Activated CD4-positive, alpha-beta T cell treated with anti-CD3 and anti-CD28 coated beads for 36 hours (primary cell): Measurements from ENCODE around the gene GRIN3A. TPM values are rescaled to one million over a fixed set of nuclear protein-coding genes. Genes with fewer than 3 reads are reported as not detected.
A peak's percentile ranks its signal among the peaks of the same experiment; 100 is the strongest.
"Not testable (repeated sequence)": the region's sequence is repeated elsewhere in the genome, so short reads cannot be mapped to it uniquely, and the experiment has no call there.

ENCODE experiments used
- ATAC-seq: fragments of 200-7000 bp; cut with Tn5 transposase; one replicate; pipeline ENCODE4 v1.10.0; 2021; ENCODE audit warnings: mild to moderate bottlenecking, moderate library complexity
- CTCF ChIA-PET: fragments of 350-600 bp; sonication (Branson Sonifier 250); formaldehyde crosslinking; loops from one replicate; lab custom pipeline; 2021; ENCODE audit warnings: antibody characterized with exemption; lab: Charles Lee
- POLR2A ChIA-PET: fragments of 350-600 bp; sonication (Branson Sonifier 250); formaldehyde crosslinking; loops from one replicate; lab custom pipeline; 2021; ENCODE audit warnings: antibody characterized with exemption, inconsistent platforms; lab: Charles Lee
- DNase-seq: peaks from one replicate; pipeline ENCODE4 v3.0.0-alpha.2; 2020
- H3K27ac Mint-ChIP-seq: one replicate; pipeline ENCODE4 v1.8.0; 2021; ENCODE audit warnings: mixed read lengths
- H3K27me3 Mint-ChIP-seq: one replicate; pipeline ENCODE4 v1.8.0; 2021; ENCODE audit warnings: mixed read lengths
- H3K36me3 Mint-ChIP-seq: one replicate; pipeline ENCODE4 v1.8.0; 2021; ENCODE audit warnings: low read depth, mixed read lengths
- H3K4me1 Mint-ChIP-seq: one replicate; pipeline ENCODE4 v1.8.0; 2021; ENCODE audit warnings: mixed read lengths
- H3K4me3 Mint-ChIP-seq: one replicate; pipeline ENCODE4 v1.8.0; 2021; ENCODE audit warnings: mild to moderate bottlenecking, moderate library complexity, mixed read lengths
- H3K9me3 Mint-ChIP-seq: one replicate; pipeline ENCODE4 v1.8.0; 2021; ENCODE audit warnings: low read depth, mixed read lengths
- intact Hi-C, 2 experiments: fragments of 100-400 bp; cut with DNase I in 1 of 2; cut with micrococcal nuclease in 1 of 2; formaldehyde crosslinking; loops; one replicate each; pipeline versions ENCODE4 v1.14.2 to v1.15.1; 2022 to 2024; cut with DNase I, micrococcal nuclease
- total RNA-seq, 2 experiments: library from RNA; stranded (reverse); gene quantifications; one replicate each; pipeline ENCODE4 v1.2.3, GENCODE V29; 2021

Gene GRIN3A
- total RNA-seq, 2 experiments from 2014 or later, result not detected

DNA sequence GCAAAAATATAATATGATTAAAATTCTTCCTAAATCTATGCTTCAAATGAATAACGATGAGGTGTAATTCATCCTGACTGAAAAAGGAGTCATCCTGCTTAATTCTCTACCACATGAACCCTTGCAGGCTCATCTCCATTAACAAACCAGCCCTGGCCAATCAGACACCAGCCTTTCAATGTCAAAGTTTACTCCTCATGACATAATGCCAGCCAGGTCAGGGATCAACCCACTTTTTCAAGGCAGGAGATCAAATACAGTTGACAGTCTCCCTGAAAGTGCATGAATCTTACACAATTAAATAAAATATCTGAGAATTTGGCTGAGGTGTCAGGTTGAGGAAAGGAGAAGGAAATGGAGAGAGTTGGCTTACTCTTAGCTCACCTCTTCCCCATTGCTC, 7.0 kb downstream of the GRIN3A start:
- DNase-seq (no peak), ATAC-seq (no peak)
- ChIA-PET POLR2A (no interaction called here), CTCF (no interaction called here)
- Mint-ChIP-seq H3K36me3 (no peaks in the 10 kb centered on the region), H3K4me1 (no peaks in the 10 kb centered on the region), H3K27ac (no peak overlapping the region), H3K27me3 (peaks cover 26% of the 10 kb centered on the region), H3K9me3 (no peaks in the 10 kb centered on the region), H3K4me3 (no peak overlapping the region)
- intact Hi-C loops, result no loop called here

DNA sequence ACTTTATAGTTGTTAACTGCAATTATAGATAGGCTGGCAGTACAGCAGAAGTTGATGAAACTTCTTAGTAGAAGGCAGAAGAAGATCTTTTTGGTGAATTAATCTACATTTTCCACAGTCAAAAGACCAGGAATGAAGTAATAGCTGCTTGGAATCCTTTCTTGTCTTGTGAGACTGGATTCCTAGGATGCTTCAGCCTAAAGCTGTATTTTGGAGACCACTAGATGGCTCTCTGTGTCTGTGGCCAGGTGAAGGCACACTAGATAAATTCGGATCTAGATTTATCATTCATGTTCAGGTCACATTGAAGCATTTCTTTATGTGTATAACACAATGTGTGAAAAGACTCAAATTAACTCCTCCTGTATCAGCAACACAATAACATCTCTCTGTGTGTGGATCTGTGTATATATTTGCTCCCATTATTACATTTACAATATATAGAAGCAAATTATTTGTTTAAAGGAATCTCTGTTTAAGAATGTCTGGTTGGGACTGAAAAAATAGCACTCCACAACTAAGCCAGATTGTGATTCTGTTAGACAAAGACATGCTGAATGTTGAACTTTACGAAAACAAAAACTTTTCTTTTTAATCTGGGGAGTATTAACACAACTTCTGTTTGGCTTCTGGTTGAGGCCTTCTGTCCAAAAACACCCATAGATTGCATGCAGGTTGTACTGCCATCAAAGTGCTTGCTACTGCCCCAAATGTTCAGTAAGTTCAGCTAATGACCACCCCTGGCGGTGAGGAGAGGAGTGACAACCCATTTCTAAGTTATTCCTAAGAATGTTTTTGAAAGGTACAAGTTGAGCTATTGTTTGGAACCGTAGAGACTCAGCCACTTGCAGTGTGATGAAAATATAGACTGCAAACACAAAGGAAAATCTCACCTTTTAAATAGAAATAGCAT, 10.6 kb downstream of the GRIN3A start:
- CTCF ChIA-PET, result interaction anchor here (0.5 to 1.5 kb wide), 10 partner anchors 10 to 106 kb away, joined by 3 to 6 read pairs (median 3); no protein-coding TSS in a partner anchor

DNA sequence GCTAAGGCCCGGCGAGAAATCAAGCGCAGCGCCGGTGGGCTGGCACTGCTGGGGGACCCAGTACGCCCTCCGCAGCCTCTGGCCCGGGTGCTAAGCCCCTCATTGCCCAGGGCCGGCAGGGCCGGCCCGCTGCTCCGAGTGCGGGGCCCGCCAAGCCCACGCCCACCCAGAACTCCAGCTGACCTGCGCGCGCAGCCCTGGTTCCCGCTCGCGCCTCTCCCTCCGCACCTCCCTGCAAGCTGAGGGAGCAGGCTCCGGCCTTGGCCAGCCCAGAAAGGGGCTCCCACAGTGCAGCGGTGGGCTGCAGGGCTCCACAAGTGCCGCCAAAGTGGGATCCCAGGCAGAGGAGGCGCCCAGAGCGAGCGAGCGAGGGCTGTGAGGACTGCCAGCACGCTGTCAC, 14.2 kb downstream of the GRIN3A start:
- H3K4me1 Mint-ChIP-seq, H3K27ac Mint-ChIP-seq, DNase-seq, intact Hi-C loops, H3K4me3 Mint-ChIP-seq, POLR2A ChIA-PET, ATAC-seq, H3K9me3 Mint-ChIP-seq, H3K27me3 Mint-ChIP-seq, H3K36me3 Mint-ChIP-seq: not testable (repeated sequence)
- CTCF ChIA-PET, result interaction anchor here (0.6 to 2.1 kb wide), 2 partner anchors 12 to 254 kb away, joined by 4 to 7 read pairs; no protein-coding TSS in a partner anchor

More for the DNA sequence above, 10.6 kb downstream of the GRIN3A start:
- Mint-ChIP-seq H3K9me3 (no peaks in the 10 kb centered on the region), H3K27me3 (peaks cover 15% of the 10 kb centered on the region), H3K36me3 (no peaks in the 10 kb centered on the region), H3K27ac (no peak overlapping the region), H3K4me3 (no peak overlapping the region), H3K4me1 (no peaks in the 10 kb centered on the region)
- POLR2A ChIA-PET, result interaction anchor here (0.6 kb wide), 1 partner anchor 11 kb away, joined by 3 read pairs; no protein-coding TSS in a partner anchor
- DNase-seq, result peak; percentile 34
- intact Hi-C loops, result loop anchor here (1.0 to 5.0 kb wide), 2 partner anchors 126 kb away; no protein-coding TSS in a partner anchor
- no peak for ATAC-seq

DNA sequence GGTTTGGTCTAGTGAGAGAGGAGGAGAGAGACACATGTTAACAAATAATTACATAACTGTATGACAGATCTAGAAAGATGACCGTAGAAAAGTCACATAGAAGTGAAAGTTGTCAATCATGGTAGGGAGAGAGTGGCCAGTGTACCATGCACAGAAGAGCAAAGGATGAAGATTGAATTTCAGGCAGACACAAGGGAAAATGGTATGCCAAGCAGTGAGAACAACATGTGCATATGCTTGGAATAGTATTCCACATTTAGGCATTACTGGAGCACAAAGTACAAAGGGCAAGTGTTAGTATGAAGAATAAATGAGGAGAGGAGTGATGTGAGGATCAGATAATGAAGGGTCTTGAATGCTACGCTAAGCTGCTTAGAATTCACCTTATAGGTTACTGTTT, 20.3 kb downstream of the GRIN3A start:
- intact Hi-C loops, result no loop called here
- POLR2A ChIA-PET, result no interaction called here
- no peaks in the 10 kb centered on the region for H3K4me1 Mint-ChIP-seq
- CTCF ChIA-PET, result no interaction called here
- no peak for DNase-seq
- no peak overlapping the region for H3K27ac Mint-ChIP-seq
- peaks cover 7% of the 10 kb centered on the region for H3K27me3 Mint-ChIP-seq
- H3K9me3 Mint-ChIP-seq, result no peaks in the 10 kb centered on the region
- ATAC-seq, result no peak
- H3K4me3 Mint-ChIP-seq, result no peak overlapping the region
- H3K36me3 Mint-ChIP-seq, result no peaks in the 10 kb centered on the region

DNA sequence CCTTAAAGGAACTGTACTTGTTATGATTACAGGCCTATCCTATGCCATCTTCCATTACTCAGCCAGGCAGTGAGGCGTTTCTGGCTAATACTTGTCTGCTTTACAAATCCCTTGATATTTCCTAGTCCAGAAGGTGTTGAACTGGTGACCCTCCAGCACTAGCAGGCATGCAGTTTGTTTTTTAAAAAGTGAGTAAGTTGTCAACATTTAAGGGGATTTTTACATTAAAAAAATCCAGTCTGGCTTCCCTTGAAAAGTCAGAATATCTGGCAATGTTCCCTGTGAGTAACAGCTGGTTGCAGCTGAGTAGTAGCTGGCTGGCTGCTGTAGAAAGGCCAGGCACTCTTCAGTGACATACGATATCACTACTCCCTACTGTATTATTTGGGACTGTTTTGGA, 21.8 kb downstream of the GRIN3A start:
- CTCF ChIA-PET, result no interaction called here

DNA sequence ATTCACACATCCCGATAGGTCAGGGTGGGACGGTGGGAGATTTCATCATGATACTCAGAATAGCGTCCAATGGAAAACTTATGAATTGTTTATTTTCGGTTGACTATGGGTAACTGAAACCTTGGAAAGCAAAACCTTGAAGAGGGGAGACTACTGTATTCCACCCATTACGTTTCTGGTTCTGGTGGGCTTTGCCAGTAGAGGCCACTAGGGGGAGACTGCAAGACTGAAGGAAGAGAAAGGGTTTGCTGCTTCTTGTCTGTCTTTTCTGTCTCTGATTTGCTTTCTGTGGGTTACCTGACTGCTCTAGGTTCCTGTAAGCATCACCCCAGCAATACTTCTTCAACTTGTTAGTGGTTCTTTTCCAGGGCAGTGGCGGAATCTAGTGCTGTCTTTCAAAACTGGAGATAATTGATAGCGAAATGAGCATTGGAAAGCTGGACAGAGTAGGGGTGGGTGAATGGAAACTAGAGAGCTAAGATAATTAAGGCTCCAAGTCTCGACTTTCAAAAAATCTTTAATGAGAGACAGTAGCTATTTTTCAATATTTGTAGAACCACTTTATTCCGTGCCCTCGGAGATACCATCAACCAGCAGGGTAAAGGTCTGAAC, 27.0 kb downstream of the GRIN3A start:
- no peak for ATAC-seq
- intact Hi-C loops, result no loop called here
- POLR2A ChIA-PET, result no interaction called here
- H3K27me3 Mint-ChIP-seq, result peaks cover 19% of the 10 kb centered on the region
- H3K27ac Mint-ChIP-seq, result no peak overlapping the region
- no peaks in the 10 kb centered on the region for H3K9me3 Mint-ChIP-seq
- peak; percentile 52 for DNase-seq
- CTCF ChIA-PET, result interaction anchor here (0.7 to 1.5 kb wide), 12 partner anchors 8 to 108 kb away, joined by 3 to 7 read pairs (median 3); no protein-coding TSS in a partner anchor
- no peaks in the 10 kb centered on the region for H3K4me1 Mint-ChIP-seq
- no peak overlapping the region for H3K4me3 Mint-ChIP-seq
- H3K36me3 Mint-ChIP-seq, result no peaks in the 10 kb centered on the region

More for the DNA sequence above, 21.8 kb downstream of the GRIN3A start:
- H3K9me3 Mint-ChIP-seq, result no peaks in the 10 kb centered on the region
- H3K4me1 Mint-ChIP-seq, result no peaks in the 10 kb centered on the region
- DNase-seq (no peak), ATAC-seq (no peak)
- no peak overlapping the region for H3K4me3 Mint-ChIP-seq
- no peak overlapping the region for H3K27ac Mint-ChIP-seq
- H3K36me3 Mint-ChIP-seq, result no peaks in the 10 kb centered on the region
- peaks cover 15% of the 10 kb centered on the region for H3K27me3 Mint-ChIP-seq
- intact Hi-C loops, result no loop called here
- POLR2A ChIA-PET, result interaction anchor here (0.6 kb wide), 1 partner anchor 12 kb away, joined by 3 read pairs; no protein-coding TSS in a partner anchor

DNA sequence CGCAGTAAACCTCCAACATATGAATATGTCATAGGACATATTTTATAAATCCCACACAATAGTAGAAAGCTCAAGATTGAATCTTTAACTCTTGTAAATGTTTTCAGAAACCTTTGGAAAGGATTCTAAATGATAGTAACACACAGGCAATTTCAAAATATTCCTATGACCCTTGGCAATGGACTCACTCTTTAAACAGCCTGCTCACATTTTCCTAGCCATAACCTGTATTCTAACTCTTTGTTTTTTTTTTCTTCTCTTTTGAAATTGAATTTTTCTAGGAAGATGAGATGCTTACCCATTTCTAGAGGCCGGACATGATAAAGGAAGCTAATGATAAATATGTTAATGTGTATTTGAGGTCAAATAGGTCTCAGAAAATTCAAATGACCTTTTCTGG, 29.6 kb downstream of the GRIN3A start:
- no peak for ATAC-seq
- no peak for DNase-seq
- Mint-ChIP-seq H3K27ac (no peak overlapping the region), H3K4me1 (peaks cover 4% of the 10 kb centered on the region), H3K9me3 (no peaks in the 10 kb centered on the region), H3K27me3 (peaks cover 32% of the 10 kb centered on the region), H3K4me3 (no peak overlapping the region), H3K36me3 (no peaks in the 10 kb centered on the region)
- intact Hi-C loops, result loop anchor here in 1 of 2 experiments (5.0 kb wide), 1 partner anchor 107 kb away; no protein-coding TSS in a partner anchor
- POLR2A ChIA-PET, result interaction anchor here (0.6 kb wide), 1 partner anchor 63 kb away, joined by 5 read pairs; no protein-coding TSS in a partner anchor
- CTCF ChIA-PET, result no interaction called here

DNA sequence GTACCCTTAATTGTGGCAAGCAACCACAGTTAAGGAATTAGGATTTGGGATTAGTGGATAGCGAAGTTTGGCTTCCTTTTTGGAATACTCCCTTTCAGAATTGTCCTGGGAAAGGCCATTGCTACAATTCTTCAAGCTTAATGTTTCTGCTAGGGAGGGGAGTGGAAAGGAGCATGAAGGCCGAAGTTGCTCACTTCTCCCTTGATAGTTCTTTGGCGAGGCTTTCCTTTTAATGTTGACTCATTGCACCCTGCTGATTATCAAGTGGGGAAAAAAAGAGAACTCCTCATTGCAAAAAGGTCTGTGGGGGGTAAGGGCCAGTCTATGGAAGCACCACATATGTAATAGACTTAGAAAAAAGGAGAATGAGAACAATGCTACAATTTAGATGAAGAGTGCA, 30.7 kb downstream of the GRIN3A start:
- no peak for DNase-seq
- POLR2A ChIA-PET, result no interaction called here
- Mint-ChIP-seq H3K4me1 (peaks cover 4% of the 10 kb centered on the region), H3K4me3 (no peak overlapping the region), H3K36me3 (no peaks in the 10 kb centered on the region), H3K27ac (no peak overlapping the region), H3K27me3 (peaks cover 29% of the 10 kb centered on the region), H3K9me3 (no peaks in the 10 kb centered on the region)
- ATAC-seq, result no peak
- CTCF ChIA-PET, result interaction anchor here (0.7 kb wide), 1 partner anchor 25 kb away, joined by 3 read pairs; no protein-coding TSS in a partner anchor
- intact Hi-C loops, result loop anchor here in 1 of 2 experiments (5.0 kb wide), 1 partner anchor 105 kb away; no protein-coding TSS in a partner anchor

DNA sequence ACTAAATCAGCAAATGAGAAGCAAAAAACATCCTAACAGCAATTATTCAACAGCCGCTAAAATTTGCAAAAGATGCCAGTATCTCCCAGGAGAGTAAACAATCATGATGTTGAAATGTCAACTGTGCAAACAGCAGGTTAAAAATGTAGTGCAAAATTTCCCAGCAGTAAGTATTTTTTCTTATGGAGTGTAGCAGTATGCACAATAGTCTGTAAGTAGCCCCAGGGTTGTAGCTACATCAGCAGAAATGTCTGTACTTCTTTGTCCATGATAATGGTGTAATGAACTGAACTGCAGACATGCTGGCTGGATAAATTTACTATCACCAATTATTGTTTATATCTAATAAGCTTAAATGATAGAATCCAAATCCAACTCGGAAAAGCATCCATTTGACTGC, 31.4 kb downstream of the GRIN3A start:
- Mint-ChIP-seq H3K27me3 (peaks cover 23% of the 10 kb centered on the region), H3K4me1 (peaks cover 4% of the 10 kb centered on the region), H3K36me3 (no peaks in the 10 kb centered on the region), H3K27ac (no peak overlapping the region), H3K4me3 (no peak overlapping the region), H3K9me3 (no peaks in the 10 kb centered on the region)
- DNase-seq, result no peak
- no peak for ATAC-seq
- ChIA-PET CTCF (interaction anchor here (1.0 kb wide), 1 partner anchor 10 kb away, joined by 3 read pairs; no protein-coding TSS in a partner anchor), POLR2A (no interaction called here)
- intact Hi-C loops, result loop anchor here in 1 of 2 experiments (5.0 kb wide), 1 partner anchor 105 kb away; no protein-coding TSS in a partner anchor

DNA sequence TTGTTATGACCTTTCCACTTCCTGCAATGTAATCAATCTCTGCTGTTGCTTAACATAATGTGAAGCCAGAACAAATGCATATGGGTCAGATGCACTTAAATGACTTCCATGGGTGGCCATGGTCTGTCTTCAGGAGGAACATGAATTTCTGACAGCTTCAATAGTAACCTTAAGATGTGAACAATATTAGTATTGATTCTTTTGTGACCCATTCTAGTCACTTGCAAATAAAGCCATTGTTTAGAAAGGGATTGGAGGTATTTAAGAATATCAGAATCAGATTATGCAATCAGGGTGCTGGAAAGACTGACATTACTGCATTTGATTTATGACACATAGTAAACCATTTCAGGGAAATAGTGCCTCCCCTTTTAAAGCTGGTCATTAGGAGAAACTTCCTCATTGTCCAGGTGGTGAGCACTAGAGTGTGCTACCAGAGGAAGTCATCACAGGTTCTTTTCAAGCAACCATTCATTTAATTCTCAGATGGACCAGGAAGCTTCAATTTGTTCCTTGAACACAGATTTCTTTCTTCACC, 32.1 kb downstream of the GRIN3A start:
- DNase-seq, result no peak

More for the DNA sequence above, 32.1 kb downstream of the GRIN3A start:
- no peaks in the 10 kb centered on the region for H3K9me3 Mint-ChIP-seq
- ATAC-seq, result no peak
- H3K4me1 Mint-ChIP-seq, result peaks cover 4% of the 10 kb centered on the region
- H3K27me3 Mint-ChIP-seq, result peaks cover 19% of the 10 kb centered on the region
- H3K4me3 Mint-ChIP-seq, result no peak overlapping the region
- CTCF ChIA-PET, result interaction anchor here (1.0 kb wide), 1 partner anchor 9 kb away, joined by 3 read pairs; no protein-coding TSS in a partner anchor
- intact Hi-C loops, result loop anchor here in 1 of 2 experiments (5.0 kb wide), 1 partner anchor 104 kb away; no protein-coding TSS in a partner anchor
- H3K27ac Mint-ChIP-seq, result no peak overlapping the region
- POLR2A ChIA-PET, result no interaction called here
- no peaks in the 10 kb centered on the region for H3K36me3 Mint-ChIP-seq
